Astrocyte (in vitro differentiated cells and primary cell): Measurements from ENCODE around the gene FBXW5.

Experiments used
- EZH2 ChIP-seq: IDR thresholded peaks from 2 replicates; pipeline ENCODE4 v1.6.1; 2012; ENCODE audit warnings: mild to moderate bottlenecking, low read length, inconsistent platforms; ENCODE audit not compliant: insufficient read depth
- TF ChIP-seq, protein P1 (sequence below): IDR thresholded peaks from 2 replicates; pipeline ENCODE4 v1.5.1; 2011; ENCODE audit warnings: low read depth, mild to moderate bottlenecking, inconsistent platforms, low read length, moderate library complexity; ENCODE audit not compliant: insufficient read depth

DNA sequence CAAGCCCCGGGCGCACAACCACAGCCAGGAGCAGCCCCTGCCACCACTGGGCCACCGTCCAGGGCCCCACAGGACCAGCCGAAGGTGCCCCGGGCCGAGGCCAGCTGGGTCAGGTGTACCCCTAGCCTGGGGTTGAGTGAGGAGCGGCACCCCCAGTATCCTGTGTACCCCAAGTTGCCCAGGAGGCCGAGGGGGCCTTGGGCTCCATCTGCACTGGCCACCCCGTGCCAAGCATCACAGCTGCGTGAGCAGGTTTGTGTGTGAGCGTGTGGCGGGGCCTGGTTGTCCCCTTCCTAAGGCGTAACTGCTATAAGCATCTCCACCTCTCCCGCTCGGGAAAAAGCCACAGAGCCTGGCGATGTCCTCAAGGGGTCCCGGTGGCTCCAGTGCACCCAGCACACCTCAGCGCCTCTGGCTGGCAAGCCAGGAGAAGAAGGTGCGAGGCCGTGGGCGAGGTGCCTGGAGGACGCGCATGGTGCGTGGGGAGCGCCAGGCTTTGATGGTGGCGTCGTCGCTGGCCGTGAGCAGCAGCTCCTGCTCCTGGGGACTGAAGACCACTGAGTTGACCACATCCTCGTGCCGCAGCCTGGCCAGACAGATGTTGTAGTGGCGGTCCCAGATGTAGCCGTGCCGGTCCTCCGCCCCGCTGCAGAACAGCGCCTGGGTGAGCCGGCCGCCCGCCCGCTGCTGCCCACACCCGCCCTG is 3.9 kb downstream of the FBXW5 start:
- no peak for TF ChIP-seq EZH2
- TF ChIP-seq, protein P1, sequence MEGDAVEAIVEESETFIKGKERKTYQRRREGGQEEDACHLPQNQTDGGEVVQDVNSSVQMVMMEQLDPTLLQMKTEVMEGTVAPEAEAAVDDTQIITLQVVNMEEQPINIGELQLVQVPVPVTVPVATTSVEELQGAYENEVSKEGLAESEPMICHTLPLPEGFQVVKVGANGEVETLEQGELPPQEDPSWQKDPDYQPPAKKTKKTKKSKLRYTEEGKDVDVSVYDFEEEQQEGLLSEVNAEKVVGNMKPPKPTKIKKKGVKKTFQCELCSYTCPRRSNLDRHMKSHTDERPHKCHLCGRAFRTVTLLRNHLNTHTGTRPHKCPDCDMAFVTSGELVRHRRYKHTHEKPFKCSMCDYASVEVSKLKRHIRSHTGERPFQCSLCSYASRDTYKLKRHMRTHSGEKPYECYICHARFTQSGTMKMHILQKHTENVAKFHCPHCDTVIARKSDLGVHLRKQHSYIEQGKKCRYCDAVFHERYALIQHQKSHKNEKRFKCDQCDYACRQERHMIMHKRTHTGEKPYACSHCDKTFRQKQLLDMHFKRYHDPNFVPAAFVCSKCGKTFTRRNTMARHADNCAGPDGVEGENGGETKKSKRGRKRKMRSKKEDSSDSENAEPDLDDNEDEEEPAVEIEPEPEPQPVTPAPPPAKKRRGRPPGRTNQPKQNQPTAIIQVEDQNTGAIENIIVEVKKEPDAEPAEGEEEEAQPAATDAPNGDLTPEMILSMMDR, result no peak
